GM20000 (cell line): Measurements from ENCODE around the gene PDGFC.

Source experiments
- DNase-seq: peaks from one replicate; pipeline ENCODE4 v3.0.0; 2012; ENCODE audit warnings: low spot score
- CTCF ChIP-seq: IDR thresholded peaks from 2 replicates; pipeline ENCODE4 v1.5.1; 2012; ENCODE audit warnings: mild to moderate bottlenecking, control low read depth; ENCODE audit errors: extremely low read depth, missing control alignments

The PDGFC gene

DNA sequence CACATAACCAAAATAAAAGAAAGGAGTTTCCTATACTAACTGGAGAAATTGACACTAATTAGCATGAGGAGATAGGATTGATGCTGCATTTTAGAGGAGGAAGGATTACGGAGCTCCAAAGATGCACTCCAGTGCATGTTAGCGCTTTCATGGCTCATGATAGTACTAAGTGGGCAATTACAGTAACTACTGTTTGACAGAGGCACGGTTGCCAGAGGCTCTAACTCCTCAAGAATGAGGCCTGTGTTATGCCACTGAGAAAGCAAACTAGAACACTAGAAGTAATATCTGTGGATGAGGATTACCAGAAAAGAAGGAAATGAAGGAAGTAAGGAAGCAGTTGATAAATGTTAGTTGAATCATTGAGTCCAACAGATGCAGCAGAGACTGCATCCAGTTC, 19.6 kb upstream of the PDGFC start:
- no peak for TF ChIP-seq CTCF

GRCh38 chr4:156983366-156983765, 11.8 kb upstream of the PDGFC start:
- no peak for DNase-seq
- TF ChIP-seq CTCF: no peak

More for the DNA sequence above, 19.6 kb upstream of the PDGFC start:
- no peak for DNase-seq

GRCh38 chr4:156981262-156981769, 9.7 kb upstream of the PDGFC start:
- DNase-seq: no peak
- TF ChIP-seq CTCF: no peak

GRCh38 chr4:156977435-156978160, 6.0 kb upstream of the PDGFC start:
- DNase-seq: no peak
- no peak for TF ChIP-seq CTCF

DNA sequence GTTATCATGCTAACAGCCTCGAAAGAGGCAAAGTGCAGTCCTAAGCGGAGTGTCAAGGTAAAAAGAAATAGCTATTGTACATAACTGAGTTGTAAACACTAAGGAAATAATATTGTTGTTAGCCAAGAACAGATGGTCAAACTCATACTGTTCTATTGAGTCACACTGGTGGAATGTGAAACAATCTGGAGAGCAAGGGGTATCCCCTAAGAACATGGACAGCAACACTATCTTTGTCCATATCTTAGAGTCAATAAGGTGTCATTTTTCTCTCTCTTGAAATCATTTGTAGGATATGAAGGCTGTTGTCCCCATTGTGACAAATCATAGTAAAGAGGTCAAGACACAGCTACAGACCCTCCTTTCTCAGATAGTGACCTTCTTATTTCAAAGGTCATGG, 4.5 kb upstream of the PDGFC start:
- DNase-seq: no peak
- TF ChIP-seq CTCF: no peak

DNA sequence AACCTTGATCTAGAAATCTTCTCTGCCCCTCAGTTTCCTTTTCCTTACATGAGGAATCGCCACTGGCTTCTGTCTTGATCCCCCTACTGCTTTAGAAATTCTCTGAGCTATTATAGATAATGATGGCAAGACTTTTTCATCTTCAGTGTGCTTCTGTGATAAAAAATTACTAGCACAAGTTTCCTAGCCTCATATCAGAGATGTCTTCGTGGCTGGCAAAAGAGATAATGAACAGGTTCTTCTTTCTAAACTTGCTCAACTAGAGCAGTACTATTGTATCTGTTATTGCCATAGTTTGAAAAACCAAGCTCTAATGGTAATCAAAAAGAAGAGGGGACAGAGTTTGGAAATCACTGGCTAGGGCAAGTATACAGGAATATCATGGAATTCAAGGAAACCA, 4.1 kb upstream of the PDGFC start:
- no peak for TF ChIP-seq CTCF
- no peak for DNase-seq

DNA sequence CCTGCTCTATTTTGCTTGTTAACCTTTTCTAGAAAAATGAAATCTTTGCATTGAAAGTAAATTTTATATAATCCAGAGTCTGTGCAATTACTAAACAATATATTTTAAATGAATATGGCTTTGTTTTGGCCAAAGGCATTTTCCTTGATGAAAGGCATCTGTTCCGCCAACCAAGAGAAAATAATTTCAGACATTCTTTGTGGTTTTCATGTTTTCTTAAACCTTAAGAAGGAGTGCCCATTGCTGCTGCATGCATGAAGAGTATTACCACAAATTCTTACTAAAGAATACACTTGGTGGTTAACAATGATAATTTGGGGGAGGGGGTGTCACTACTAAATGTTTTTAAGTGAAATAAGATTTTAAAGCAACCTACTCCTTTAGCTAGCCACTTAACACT, 2.7 kb upstream of the PDGFC start:
- no peak for TF ChIP-seq CTCF
- DNase-seq: no peak
